ENCODE results near the gene PLXDC2. TPM values are rescaled to one million over a fixed set of nuclear protein-coding genes. Genes with fewer than 3 reads are reported as not detected.

The PLXDC2 gene
- total RNA-seq, 1 donor from 2014 or later, result 129 TPM

GRCh38 chr10:20146004-20146403 lies 329.8 kb downstream of the PLXDC2 start:
- TF ChIP-seq, protein P1, sequence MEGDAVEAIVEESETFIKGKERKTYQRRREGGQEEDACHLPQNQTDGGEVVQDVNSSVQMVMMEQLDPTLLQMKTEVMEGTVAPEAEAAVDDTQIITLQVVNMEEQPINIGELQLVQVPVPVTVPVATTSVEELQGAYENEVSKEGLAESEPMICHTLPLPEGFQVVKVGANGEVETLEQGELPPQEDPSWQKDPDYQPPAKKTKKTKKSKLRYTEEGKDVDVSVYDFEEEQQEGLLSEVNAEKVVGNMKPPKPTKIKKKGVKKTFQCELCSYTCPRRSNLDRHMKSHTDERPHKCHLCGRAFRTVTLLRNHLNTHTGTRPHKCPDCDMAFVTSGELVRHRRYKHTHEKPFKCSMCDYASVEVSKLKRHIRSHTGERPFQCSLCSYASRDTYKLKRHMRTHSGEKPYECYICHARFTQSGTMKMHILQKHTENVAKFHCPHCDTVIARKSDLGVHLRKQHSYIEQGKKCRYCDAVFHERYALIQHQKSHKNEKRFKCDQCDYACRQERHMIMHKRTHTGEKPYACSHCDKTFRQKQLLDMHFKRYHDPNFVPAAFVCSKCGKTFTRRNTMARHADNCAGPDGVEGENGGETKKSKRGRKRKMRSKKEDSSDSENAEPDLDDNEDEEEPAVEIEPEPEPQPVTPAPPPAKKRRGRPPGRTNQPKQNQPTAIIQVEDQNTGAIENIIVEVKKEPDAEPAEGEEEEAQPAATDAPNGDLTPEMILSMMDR (IDR thresholded peaks at IDR 0.05), result no peak
- Histone ChIP-seq H3K36me3 (no peaks in the 10 kb centered on the region), H3K4me3 (no peak overlapping the region), H3K9me3 (no peaks in the 10 kb centered on the region), H3K4me1 (no peaks in the 10 kb centered on the region), H3K27ac (no peak overlapping the region), H3K27me3 (no peaks in the 10 kb centered on the region)
- no peak for DNase-seq
- intact Hi-C loops (cut with DNase I), result no loop called here
- ATAC-seq, result no peak

DNA sequence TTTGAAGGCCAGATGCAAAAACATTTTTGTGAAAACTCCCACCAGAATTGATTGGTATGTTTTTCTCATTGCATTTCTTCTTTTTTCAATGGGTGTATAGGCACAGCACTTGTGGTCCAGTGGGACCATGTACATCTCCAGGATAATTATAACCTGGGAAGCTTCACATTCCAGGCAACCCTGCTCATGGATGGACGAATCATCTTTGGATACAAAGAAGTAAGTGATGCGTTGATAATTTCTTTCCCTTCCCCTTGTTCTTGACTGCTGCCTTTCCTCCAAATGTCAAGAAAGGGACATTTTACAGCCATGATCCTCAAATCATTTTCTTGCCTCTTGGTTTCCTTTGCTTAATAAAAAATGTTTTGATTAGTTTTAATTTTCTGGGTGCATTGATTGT lies 331.5 kb downstream of the PLXDC2 start:
- Histone ChIP-seq H3K36me3 (no peaks in the 10 kb centered on the region), H3K27me3 (no peaks in the 10 kb centered on the region), H3K27ac (no peak overlapping the region), H3K4me1 (no peaks in the 10 kb centered on the region), H3K9me3 (no peaks in the 10 kb centered on the region), H3K4me3 (no peak overlapping the region)
- TF ChIP-seq, protein P1 (IDR thresholded peaks at IDR 0.05), result no peak
- intact Hi-C loops (cut with DNase I), result no loop called here
- DNase-seq (no peak), ATAC-seq (no peak)

GRCh38 chr10:20156511-20156910 lies 340.3 kb downstream of the PLXDC2 start:
- Histone ChIP-seq H3K36me3 (no peaks in the 10 kb centered on the region), H3K4me3 (no peak overlapping the region), H3K4me1 (no peaks in the 10 kb centered on the region), H3K9me3 (no peaks in the 10 kb centered on the region), H3K27me3 (no peaks in the 10 kb centered on the region), H3K27ac (no peak overlapping the region)
- ATAC-seq, result no peak
- intact Hi-C loops (cut with DNase I), result no loop called here
- TF ChIP-seq, protein P1 (IDR thresholded peaks at IDR 0.05), result no peak
- no peak for DNase-seq

DNA sequence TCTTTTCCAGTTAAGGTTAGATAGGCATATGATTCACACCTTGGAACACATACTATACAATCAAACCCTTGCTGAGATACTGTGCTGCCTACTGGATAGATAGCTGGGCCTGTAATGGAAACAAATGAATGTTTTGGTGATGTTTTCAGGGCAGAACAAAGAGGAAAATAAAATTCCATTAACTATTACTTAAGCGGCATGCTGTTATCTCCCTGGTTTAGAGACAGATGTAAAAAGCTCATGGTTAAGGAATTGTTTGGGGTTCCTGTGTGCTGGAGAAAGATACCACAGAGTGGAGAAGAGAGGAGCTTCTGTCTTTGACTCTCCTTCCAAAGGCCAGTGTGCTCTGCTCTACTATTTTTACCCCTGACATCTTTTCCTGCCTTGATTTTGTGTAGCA lies 341.1 kb downstream of the PLXDC2 start:
- Histone ChIP-seq H3K4me3 (no peak overlapping the region), H3K36me3 (no peaks in the 10 kb centered on the region), H3K27me3 (no peaks in the 10 kb centered on the region), H3K9me3 (no peaks in the 10 kb centered on the region), H3K27ac (no peak overlapping the region), H3K4me1 (no peaks in the 10 kb centered on the region)
- ATAC-seq, result no peak
- TF ChIP-seq, protein P1 (IDR thresholded peaks at IDR 0.05), result no peak
- no peak for DNase-seq
- intact Hi-C loops (cut with DNase I), result no loop called here

DNA sequence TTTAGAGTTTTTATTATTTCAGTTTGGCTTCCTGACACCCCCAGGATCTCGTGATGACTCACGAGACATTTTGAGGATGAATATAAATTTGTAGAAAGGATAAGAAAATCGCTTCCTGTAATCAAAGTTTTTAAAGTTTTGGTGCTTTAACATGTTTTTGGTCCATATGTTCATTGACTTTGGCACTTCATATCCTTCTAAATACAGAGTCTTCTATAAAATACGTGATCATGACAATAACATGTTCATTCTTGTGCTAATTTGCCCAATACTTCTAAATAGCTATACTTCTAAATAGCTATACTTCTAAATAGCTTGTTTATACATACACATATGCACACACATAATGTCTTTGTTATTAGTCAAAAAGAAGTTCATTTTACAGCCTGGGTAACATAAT lies 341.9 kb downstream of the PLXDC2 start:
- no peak overlapping the region for H3K27ac ChIP-seq
- DNase-seq, result no peak
- H3K4me1 ChIP-seq, result no peaks in the 10 kb centered on the region
- no peak overlapping the region for H3K4me3 ChIP-seq
- no peaks in the 10 kb centered on the region for H3K9me3 ChIP-seq
- intact Hi-C loops (cut with DNase I), result no loop called here
- no peak for ATAC-seq
- H3K27me3 ChIP-seq, result no peaks in the 10 kb centered on the region
- TF ChIP-seq, protein P1 (IDR thresholded peaks at IDR 0.05), result no peak
- no peaks in the 10 kb centered on the region for H3K36me3 ChIP-seq

- DNase-seq, result no peak
- TF ChIP-seq, protein P1 (IDR thresholded peaks at IDR 0.05), result no peak
- Histone ChIP-seq H3K36me3 (peaks cover 10% of the 10 kb centered on the region), H3K27ac (no peak overlapping the region), H3K27me3 (no peaks in the 10 kb centered on the region), H3K4me1 (no peaks in the 10 kb centered on the region), H3K9me3 (no peaks in the 10 kb centered on the region), H3K4me3 (no peak overlapping the region)
- intact Hi-C loops (cut with DNase I), result no loop called here
- no peak for ATAC-seq
Measured at GRCh38 chr10:20162123-20162522, 345.9 kb downstream of the PLXDC2 start.

Data from upper lobe of right lung (tissue), 1 donor.